KBM-7 (cell line): ENCODE results near the gene C2CD4D.

Source experiments
- DNase-seq: peaks from one replicate; pipeline ENCODE4 v3.0.0-alpha.2; 2015
- in situ Hi-C: fragments of 300-500 bp; cut with MboI; formaldehyde crosslinking; loops from 2 replicates; pipeline ENCODE4 v1.14.3; 2020; ENCODE audit warnings: low sequenced_read_pairs, low pct_unique_long_range_greater_than_20kb, mixed read lengths

Gene C2CD4D

GRCh38 chr1:151819976-151820623, 19.5 kb downstream of the C2CD4D start:
- no peak for DNase-seq
- in situ Hi-C loops = no loop called here

GRCh38 chr1:151819227-151819835, 20.3 kb downstream of the C2CD4D start:
- no peak for DNase-seq
- in situ Hi-C loops = no loop called here

GRCh38 chr1:151817353-151817730, 22.3 kb downstream of the C2CD4D start:
- in situ Hi-C loops = no loop called here
- DNase-seq = peak; percentile 29

GRCh38 chr1:151816548-151817352, 22.9 kb downstream of the C2CD4D start:
- DNase-seq = no peak
- in situ Hi-C loops = no loop called here

DNA sequence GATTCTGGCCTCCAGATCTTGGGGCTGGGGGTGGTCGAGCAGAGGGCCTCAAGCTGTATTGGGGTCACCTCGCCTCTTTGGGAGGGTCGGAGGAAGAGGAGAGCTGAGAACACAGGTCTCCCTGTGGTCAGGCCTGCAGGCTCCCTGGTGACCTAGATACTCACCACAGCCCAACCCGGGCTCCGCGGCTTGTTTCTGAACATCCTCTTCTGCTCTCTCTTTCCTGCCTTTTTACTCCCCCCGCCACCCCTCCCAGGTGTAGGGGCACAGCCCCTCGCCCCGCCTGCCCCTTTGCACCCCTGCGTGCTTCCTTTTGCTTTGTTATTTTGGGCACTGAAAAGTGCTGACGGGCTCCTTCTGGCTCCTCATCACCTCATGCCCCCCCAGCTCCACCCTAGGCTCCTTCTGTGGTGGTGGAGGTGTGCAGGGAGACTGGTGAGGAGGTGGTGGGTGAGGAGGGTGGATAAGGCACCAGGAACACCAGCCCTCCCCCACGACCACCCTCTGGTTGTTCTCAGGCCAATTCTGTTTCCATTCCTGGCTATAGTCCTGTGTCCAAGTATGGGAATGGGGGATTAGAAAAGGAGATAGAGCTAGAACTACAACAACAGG, 23.8 kb downstream of the C2CD4D start:
- no peak for DNase-seq
- in situ Hi-C loops = no loop called here

DNA sequence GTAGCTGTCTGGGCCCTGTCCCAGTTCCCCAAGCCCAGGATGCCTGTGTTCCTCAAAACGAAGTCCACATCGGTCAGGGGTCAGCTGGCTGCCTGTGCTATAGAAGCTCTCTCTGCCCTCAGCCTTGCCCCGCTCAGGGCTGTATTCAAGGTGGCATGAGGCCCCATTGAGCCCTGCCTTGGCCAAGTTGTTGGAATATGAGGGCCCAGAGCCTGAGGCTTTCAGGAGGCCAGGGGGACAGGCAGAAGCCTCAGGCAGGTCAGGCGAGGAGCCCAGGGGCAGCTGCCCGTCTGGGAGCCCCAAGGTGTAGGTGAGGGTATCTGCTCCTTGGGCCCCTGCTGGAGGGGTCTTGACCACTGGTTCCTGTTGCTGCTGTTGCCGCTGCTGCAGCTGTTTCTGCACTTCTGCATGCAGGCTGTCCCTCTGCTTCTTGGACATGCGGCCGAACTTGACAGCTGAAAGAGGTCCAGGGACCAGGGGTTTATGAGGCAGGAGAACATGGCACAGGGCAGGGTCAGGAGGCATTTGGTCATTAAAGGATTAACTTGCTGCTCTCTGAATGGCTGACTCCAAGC, 24.6 kb downstream of the C2CD4D start:
- in situ Hi-C loops = no loop called here
- no peak for DNase-seq

- DNase-seq = no peak
- in situ Hi-C loops = no loop called here
Observed at GRCh38 chr1:151814426-151814825, 25.2 kb downstream of the C2CD4D start.

DNA sequence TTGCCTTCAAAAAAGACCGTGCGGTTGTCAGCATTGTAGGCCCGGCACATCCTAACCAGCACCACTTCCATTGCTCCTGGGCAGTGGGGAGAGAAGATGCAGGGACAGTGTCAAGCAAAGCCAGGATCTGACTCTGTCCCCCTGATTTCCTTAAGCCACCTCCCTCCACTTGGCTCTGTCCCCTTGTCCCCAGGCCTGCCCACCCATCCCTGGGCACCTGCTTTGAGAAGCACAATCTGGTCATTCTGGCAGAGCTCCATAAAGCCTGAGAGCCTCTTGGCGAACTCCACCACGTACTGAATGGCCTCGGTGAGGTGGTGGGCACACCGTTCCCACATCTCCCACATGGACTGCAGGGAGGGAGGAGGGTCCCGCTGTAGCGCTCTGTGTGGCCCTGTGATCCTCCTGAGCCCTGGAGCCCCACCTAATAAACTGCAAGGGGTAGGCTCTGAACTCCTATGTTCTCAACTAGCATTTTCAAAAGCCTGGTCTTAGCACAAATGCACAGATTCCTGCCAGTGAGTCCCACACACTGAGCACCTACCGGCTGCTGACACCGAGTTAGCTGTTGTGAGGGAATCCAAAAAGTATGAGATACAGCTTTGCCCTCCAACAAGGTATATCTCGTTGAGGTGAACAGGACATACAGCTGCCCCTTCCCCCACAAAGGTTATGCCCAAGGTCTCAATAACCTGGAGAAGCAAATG, 26.2 kb downstream of the C2CD4D start:
- in situ Hi-C loops = no loop called here
- no peak for DNase-seq

DNA sequence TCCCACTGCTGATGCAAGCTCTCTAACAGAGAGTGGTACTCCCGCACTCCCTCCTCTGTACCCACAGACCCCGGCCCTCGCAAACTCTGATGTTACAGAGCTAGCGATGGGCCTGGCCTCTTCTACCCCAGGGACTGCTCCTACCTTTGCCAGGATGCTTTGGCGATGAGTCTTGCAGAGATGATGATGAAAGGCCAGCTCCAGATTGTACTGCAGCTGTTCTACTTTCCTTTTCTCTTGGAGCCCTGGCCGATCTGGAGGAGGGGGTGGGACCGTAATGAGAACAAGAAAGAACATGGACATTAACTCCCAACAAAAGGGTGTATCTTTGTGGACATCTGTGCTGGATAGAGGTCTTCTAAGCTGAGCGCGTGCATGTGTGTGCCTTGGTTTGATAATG, 28.4 kb downstream of the C2CD4D start:
- DNase-seq = no peak
- in situ Hi-C loops = no loop called here

- DNase-seq = no peak
- in situ Hi-C loops = no loop called here
Observed at GRCh38 chr1:151809985-151810556, 29.5 kb downstream of the C2CD4D start.

DNA sequence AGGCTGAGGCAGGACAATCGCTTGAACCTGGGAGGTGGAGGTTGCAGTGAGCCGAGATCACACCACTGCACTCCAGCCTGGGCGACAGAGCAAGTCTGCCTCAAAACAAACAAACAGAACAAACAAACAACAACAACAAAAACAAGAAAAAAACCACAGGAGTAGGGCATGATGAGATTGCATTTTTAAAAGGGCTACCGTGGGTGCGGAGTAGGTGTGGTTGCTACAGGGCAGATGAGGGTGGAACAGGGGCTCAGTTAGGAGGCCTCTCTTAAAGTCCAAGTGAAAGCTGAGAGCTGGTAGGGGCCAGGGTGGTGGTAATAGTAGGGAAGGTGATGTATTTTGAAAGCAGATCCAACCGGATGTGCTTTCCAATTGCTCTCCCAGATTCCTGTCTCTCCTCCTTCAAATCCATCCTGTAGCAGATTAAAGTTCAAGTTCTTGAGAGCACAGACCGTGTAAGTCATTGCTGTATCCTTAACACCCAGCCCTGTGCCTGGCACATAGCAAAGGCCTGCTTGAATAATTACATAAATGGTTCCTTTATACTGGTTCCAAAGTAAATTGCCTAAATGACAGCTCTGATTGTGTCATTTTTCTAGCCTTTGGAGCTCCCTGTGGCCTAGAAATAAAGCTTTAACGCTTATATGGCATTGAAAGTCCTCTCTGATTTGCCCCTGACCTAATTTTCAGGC, 30.2 kb downstream of the C2CD4D start:
- in situ Hi-C loops = no loop called here
- DNase-seq = no peak

DNA sequence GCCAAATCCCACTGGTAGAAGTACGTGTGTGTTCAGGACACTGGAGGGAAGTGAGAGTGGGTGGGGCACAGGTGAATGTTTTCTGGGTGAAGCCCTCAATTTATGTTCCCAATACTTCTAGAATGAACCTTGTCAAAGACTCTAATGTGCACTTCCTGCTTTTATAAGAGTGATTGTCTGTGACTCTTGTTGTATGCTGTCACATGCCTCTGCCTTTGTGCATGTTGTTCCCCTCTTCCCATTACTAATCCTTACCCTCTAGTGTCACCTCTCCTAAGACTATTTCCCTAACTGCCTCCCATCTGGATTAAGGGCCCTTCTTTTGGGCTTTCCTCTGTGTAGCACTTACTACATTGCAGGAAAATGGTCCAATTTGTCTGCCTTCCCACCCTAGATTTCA, 31.9 kb downstream of the C2CD4D start:
- in situ Hi-C loops = no loop called here
- no peak for DNase-seq

DNA sequence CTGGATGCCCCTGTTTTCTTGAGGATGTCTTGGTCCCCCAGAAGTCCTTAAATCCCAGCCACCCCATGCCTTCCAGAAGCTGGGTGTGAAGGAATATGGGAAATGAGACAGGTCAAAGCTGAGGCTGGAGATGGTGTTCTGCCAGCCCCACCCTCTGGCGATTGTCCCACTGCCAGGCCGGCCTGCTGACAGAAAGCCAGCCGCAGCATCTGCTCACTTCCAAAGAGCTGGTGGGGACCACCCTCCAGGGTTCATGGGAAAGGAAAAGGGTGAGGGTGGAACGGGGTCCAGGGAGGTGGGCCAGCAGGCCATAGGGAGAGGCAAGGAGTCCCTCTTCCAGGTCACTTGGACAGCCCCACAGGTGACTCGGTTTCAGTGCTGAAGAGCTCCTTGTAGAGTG, 32.5 kb downstream of the C2CD4D start:
- in situ Hi-C loops = no loop called here
- DNase-seq = no peak

DNA sequence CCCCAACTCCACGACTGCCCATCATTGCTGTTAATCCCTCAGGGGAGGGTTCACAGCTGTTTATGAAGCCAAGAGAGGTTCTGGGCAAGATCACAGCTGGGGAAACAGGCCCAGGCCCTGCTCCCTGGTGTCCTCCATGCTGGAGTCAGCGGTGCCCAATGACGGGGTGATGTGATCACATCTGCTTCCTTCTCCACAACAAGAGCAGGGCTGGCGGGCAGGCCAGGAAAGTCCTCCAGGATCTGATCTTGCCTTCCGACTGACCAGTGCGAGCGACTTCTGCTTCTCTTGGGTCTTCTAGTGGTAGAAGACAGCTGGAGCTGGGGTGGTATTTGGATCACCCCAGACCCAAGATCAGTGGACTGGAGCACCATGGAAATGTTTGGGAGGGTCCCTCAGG, 33.5 kb downstream of the C2CD4D start:
- no peak for DNase-seq
- in situ Hi-C loops = no loop called here

DNA sequence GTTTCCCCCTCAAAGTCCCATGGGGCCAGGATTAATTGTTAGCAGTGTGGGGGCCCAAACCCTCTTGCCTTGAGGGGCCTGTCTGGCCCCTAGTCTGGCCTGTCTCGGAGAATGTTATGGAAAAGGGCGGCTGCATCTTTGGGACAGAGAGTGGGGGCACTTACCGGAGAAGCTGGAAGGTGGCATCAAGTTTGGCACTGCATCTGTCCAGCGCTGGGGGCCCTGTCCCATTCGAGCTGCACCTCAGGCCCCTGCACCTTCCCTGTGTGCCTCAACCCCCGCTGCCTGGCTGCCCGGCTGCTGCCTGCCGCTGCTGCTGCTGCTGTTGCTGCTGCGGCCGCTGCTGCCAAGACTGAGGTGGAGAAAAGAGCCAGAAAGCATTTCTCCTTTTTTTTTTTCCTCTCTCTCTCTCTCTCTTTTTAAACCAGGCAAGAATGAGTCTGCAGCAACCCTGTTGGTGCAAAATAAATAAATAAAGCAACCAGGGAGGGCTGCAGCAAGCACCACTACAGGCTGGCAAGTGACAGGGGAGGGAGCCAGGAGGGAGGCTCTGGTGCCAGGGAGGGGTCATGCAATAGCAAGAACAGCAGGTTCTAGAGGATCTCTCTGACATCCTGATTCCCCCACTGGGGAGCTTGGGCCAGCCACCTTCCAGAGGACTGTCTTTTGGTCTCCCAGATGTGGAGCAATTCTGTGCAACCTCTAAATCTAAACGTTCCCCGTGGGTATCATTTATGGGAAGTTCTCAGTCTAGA, 34.4 kb downstream of the C2CD4D start, which contains the start of gene LINGO4:
Gene LINGO4 (minus strand): TSS at position 354 of the 755 bp plus-strand sequence. CDS start 2,715 bp downstream, outside the sequence.
- no peak for DNase-seq
- in situ Hi-C loops = no loop called here

DNA sequence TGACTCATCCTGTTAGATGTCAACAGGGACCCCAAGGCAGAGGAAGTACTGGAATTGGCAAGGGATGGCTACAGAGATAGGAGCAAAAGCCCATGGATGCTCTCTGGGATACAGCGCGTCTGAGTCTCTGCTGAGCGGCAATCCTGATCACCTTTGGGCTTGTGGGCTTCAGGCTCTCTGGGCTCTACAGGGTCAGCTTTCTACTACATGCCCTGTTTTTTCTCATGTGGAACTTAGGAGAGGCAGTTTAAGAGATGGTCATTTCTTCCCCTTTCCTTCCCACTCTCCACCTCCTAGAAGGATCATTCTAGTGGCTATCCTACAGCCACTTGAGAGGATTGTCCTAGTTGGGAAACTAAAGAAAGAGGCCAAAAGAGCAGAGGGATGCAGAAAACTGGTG, 35.7 kb downstream of the C2CD4D start:
- in situ Hi-C loops = no loop called here
- DNase-seq = no peak

- in situ Hi-C loops = no loop called here
- DNase-seq = no peak
Observed at GRCh38 chr1:151803164-151803563, 36.5 kb downstream of the C2CD4D start.

DNA sequence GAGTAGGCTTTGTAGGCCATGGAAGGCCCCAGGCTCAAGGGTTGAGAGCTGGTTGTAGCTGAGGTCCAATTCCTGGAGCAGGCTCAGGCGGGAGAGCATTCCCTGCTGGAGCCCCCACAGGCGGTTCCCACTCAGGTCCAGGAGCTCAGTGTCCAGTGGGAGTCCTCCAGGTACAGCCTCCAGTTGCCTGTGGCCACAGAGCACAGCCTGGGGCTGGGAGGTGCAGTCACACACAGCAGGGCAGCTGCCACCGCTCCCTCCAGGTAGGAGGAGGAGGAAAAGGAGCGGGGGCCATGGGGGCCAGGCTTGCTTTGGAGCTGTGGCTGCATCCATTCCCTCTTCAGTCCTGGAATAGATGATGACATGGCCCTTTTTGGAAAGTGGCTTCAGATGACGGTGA, 37.2 kb downstream of the C2CD4D start:
- in situ Hi-C loops = no loop called here
- no peak for DNase-seq
